ENCODE data around the gene PAXIP1. TPM values are rescaled to one million over a fixed set of nuclear protein-coding genes. Genes with fewer than 3 reads are reported as not detected.

PAXIP1 gene
- total RNA-seq, 1 donor from 2014 or later: 11.8 TPM

DNA sequence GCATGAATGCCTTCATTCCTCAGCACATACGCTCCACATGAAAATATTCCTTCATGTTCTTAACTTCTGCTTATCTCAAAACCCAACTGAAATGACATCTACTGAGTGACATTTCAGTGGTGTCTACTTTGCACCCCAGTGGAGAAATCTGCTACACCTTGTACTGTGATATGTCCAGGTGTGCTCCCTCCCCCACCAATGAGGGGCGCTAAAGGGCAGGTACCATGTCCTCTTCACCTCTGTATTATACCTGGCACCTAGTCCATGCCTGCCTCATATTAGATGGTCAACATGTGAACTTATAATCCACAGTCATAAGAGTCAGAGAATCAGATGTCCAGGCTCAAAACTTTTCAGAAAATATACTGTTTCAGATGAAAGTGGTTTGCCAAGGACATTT, 2.1 kb downstream of the PAXIP1 start:
- H3K4me3 ChIP-seq: no peak overlapping the region
- intact Hi-C loops (cut with DNase I): no loop called here
- TF ChIP-seq, protein P1, sequence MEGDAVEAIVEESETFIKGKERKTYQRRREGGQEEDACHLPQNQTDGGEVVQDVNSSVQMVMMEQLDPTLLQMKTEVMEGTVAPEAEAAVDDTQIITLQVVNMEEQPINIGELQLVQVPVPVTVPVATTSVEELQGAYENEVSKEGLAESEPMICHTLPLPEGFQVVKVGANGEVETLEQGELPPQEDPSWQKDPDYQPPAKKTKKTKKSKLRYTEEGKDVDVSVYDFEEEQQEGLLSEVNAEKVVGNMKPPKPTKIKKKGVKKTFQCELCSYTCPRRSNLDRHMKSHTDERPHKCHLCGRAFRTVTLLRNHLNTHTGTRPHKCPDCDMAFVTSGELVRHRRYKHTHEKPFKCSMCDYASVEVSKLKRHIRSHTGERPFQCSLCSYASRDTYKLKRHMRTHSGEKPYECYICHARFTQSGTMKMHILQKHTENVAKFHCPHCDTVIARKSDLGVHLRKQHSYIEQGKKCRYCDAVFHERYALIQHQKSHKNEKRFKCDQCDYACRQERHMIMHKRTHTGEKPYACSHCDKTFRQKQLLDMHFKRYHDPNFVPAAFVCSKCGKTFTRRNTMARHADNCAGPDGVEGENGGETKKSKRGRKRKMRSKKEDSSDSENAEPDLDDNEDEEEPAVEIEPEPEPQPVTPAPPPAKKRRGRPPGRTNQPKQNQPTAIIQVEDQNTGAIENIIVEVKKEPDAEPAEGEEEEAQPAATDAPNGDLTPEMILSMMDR (IDR thresholded peaks at IDR 0.05): no peak
- peaks cover 17% of the 10 kb centered on the region for H3K4me1 ChIP-seq
- H3K36me3 ChIP-seq: peaks cover 28% of the 10 kb centered on the region
- DNase-seq: no peak
- H3K27me3 ChIP-seq: no peaks in the 10 kb centered on the region
- H3K27ac ChIP-seq: no peak overlapping the region
- no peak for ATAC-seq
- no peaks in the 10 kb centered on the region for H3K9me3 ChIP-seq

DNA sequence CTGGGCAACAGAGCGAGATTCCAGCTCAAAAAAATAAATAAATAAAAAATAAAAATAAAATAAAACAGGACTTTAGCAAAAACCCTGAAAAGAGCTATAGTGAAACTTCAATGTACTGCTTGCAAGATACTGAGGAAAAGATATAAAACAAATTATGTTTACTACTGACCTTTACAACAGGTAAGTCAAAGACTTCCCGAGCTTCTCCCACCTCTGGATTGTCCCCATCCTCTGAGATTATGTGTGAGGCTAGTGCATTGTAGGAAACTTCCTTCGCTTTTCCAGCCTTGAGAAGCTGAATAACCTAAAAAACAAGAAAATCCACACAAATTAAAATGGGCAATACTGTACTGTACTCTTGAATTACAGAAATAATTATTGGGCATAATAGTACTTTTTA, 4.4 kb downstream of the PAXIP1 start:
- H3K4me1 ChIP-seq: peaks cover 6% of the 10 kb centered on the region
- H3K36me3 ChIP-seq: peaks cover 28% of the 10 kb centered on the region
- intact Hi-C loops (cut with DNase I): no loop called here
- DNase-seq: no peak
- no peak for ATAC-seq
- H3K27me3 ChIP-seq: no peaks in the 10 kb centered on the region
- H3K9me3 ChIP-seq: no peaks in the 10 kb centered on the region
- TF ChIP-seq, protein P1 (IDR thresholded peaks at IDR 0.05): no peak
- H3K4me3 ChIP-seq: no peak overlapping the region
- H3K27ac ChIP-seq: no peak overlapping the region

DNA sequence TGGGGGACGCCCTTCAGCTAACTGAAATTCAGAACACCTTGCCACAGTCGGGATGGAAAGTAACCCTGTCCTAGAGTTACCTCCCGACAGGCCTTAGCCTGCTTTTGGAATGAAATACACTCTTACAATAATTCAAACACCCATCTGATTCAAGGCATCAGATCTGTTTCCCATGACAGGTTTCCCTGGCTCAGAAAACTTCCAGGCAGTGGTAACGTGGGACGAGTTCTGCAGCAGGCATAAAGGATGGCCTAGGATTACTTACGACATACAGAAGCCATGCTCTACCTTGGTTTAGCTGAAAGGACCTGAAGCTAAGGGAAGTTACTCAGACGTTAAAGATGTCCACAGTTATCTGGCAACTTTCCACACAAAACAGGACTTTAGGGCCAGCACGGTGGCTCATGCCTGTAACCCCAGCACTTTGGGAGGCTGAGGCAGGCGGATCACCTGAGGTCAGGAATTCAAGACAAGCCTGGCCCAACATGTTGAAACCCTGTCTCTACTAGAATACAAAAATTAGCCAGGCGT, 5.0 kb downstream of the PAXIP1 start:
- H3K4me1 ChIP-seq: peaks cover 6% of the 10 kb centered on the region
- no peak overlapping the region for H3K4me3 ChIP-seq
- no peaks in the 10 kb centered on the region for H3K27me3 ChIP-seq
- no peak overlapping the region for H3K27ac ChIP-seq
- no peaks in the 10 kb centered on the region for H3K9me3 ChIP-seq
- ATAC-seq (no peak), DNase-seq (no peak)
- peaks cover 28% of the 10 kb centered on the region for H3K36me3 ChIP-seq
- intact Hi-C loops (cut with DNase I): no loop called here
- TF ChIP-seq, protein P1 (IDR thresholded peaks at IDR 0.05): no peak

DNA sequence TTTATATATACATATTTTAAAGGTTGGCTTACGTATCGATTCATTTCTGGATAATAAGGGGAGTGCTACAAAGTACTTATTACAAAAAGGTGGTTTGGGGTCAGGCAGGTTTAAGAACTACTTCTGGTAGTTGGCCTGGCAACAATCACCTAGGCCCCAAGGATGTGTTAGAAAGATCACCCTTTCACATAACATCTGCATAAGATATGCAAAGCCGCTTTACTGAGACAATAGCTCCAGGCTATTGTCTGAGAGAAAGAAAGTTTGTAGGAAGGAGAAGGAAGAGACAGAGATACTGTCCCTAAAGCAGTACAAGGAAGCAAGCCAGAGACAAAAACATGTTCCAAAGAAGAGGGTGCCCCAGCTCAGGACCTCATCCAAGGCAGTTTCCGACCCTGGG, 6.2 kb downstream of the PAXIP1 start:
- no peak overlapping the region for H3K27ac ChIP-seq
- H3K27me3 ChIP-seq: no peaks in the 10 kb centered on the region
- H3K9me3 ChIP-seq: no peaks in the 10 kb centered on the region
- intact Hi-C loops (cut with DNase I): no loop called here
- DNase-seq (no peak), ATAC-seq (no peak)
- H3K4me1 ChIP-seq: peaks cover 3% of the 10 kb centered on the region
- no peak overlapping the region for H3K4me3 ChIP-seq
- peaks cover 35% of the 10 kb centered on the region for H3K36me3 ChIP-seq
- TF ChIP-seq, protein P1 (IDR thresholded peaks at IDR 0.05): no peak

DNA sequence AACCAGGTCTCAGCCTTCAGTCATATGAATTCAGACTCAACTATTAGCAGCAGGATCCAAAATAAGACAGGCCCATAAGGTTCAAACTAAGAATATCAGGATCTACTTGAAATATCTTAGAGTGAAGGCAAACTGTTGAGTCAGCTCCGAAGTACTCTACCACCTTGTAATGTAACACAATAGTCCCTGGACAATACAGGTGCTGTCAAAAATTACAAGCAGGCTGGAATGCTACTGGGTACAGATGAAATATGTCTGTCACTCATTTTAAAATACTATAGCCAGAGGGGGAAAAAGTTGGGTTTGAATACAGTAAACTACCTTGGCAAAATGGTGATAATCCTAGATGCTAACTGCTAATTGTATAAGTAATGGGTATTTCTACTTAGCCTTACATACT, 6.8 kb downstream of the PAXIP1 start:
- ATAC-seq: no peak
- H3K9me3 ChIP-seq: no peaks in the 10 kb centered on the region

More for the DNA sequence above, 6.8 kb downstream of the PAXIP1 start:
- Histone ChIP-seq H3K36me3 (peaks cover 37% of the 10 kb centered on the region), H3K27me3 (no peaks in the 10 kb centered on the region), H3K4me3 (no peak overlapping the region), H3K27ac (no peak overlapping the region), H3K4me1 (no peaks in the 10 kb centered on the region)
- TF ChIP-seq, protein P1 (IDR thresholded peaks at IDR 0.05): no peak
- intact Hi-C loops (cut with DNase I): no loop called here
- DNase-seq: no peak

Data from upper lobe of right lung (tissue), 1 donor.